Motor neuron (in vitro differentiated cells): Measurements from ENCODE around the gene ANKLE1. TPM values are rescaled to one million over a fixed set of nuclear protein-coding genes. Genes with fewer than 3 reads are reported as not detected.
A peak's percentile ranks its signal among the peaks of the same experiment; 100 is the strongest.

Experiments used
- ATAC-seq, 8 experiments: fragments of 200-7000 bp; cut with Tn5 transposase; replicated peaks in 6 of 8; 2 replicates each; pipeline ENCODE4 v1.8.0; 2021; ENCODE audit warnings: mild to moderate bottlenecking in 8 of 8, moderate library complexity in 8 of 8
- H3K27ac ChIP-seq, 2 donors: fragments of 250-450 bp; sonication (Bioruptor Pico); 2 replicates each; pipeline ENCODE4 v1.9.0; 2021; ENCODE audit warnings: antibody characterized with exemption in 2 of 2, mild to moderate bottlenecking in 2 of 2, moderate library complexity in 1 of 2
- H3K4me1 ChIP-seq, 2 donors: fragments of 250-450 bp; sonication (Bioruptor Pico); replicated peaks in 1 of 2; 2 replicates each; pipeline ENCODE4 v1.6.1; 2021; ENCODE audit warnings: antibody characterized with exemption in 2 of 2, mild to moderate bottlenecking in 2 of 2, moderate library complexity in 1 of 2
- H3K4me3 ChIP-seq, 5 donors: fragments of 250-450 bp; sonication (Bioruptor Pico); 2 replicates each; pipeline ENCODE4 v1.9.0; 2021; ENCODE audit warnings: antibody characterized with exemption in 5 of 5, mild to moderate bottlenecking in 5 of 5, moderate library complexity in 4 of 5
- WGBS, 10 experiments: fragments of 450-650 bp; shearing (Covaris generic); methylation state at CpG; one replicate each; pipeline ENCODE4 v1.0.0; 2022; 5-methylcytosine and 5-hydroxymethylcytosine counted together
- in situ Hi-C, 9 experiments: fragments of 400-800 bp; cut with MboI; loops; one replicate each; pipeline ENCODE4 v1.15.0; 2021; ENCODE audit warnings: low sequenced_read_pairs in 9 of 9, low pct_unique_long_range_greater_than_20kb in 2 of 9; ENCODE audit not compliant: unreplicated experiment in 9 of 9
- total RNA-seq, 8 experiments: library from RNA; unstranded; fragments of 300-600 nt; gene quantifications; 2 replicates each; pipeline versions ENCODE4 v1.2.3 to v1.2.4, GENCODE V29; 2022

ANKLE1 gene
- total RNA-seq, 8 experiments from 2014 or later, result 0.46 to 2.9 (median 1.4) TPM

GRCh38 chr19:17309198-17309964, 27.7 kb downstream of the ANKLE1 start, which contains the start of gene DDA1:
Gene DDA1, plus strand, starts transcription at chr19:17309563. Its CDS starts 92 bp downstream, at chr19:17309655.
- Histone ChIP-seq H3K4me1 (peaks cover 5 to 8% of the 10 kb centered on the region in 2 donors), H3K27ac (peak within 1 kb of the TSS; percentile 64 to 82), H3K4me3 (peak within 1 kb of the TSS; percentile 65 to 92 (median 85))
- WGBS, 10 experiments, result 0 to 10% (median 0%) methylated on average over 5 to 10 of the region's 46 CpGs; no CpG with 5 or more reads in 6 of the 10 experiments
- peak; percentile 73 to 85 (median 81) for ATAC-seq
- in situ Hi-C loops, result no loop called here

DNA sequence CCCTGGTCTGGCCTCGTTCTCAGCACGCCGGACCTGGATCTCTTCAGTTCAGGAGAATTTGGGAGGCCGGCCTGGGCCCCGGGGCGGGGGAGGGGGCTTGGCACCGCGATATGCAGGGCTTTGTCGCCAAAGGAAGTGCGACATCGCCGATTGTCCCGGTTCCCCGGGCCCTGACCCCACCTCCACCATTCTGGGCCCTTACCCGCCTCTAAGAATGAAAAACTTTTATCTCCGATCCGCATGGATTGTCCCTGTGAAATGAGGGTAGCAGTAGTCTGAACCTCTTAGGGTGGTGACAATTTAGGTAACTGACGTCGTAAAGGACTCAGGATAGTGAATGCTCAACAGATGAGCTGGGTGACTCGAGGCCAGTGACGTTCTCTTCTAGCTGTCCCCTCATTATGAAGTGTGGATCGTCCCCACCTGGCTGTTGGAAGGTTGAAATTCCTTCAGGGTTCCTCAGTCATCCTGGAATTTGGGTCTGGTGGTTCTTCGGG, 28.3 kb downstream of the ANKLE1 start:
- WGBS, 10 experiments, result 0 to 19% (median 0%) methylated on average over 2 to 6 of the region's 23 CpGs; no CpG with 5 or more reads in 3 of the 10 experiments
- peak overlapping the region; percentile 65 to 92 (median 85) for H3K4me3 ChIP-seq
- in situ Hi-C loops, result no loop called here
- ATAC-seq, result peak in 1 of 8 experiments; percentile 1
- H3K4me1 ChIP-seq, result peaks cover 5 to 8% of the 10 kb centered on the region in 2 donors
- H3K27ac ChIP-seq, result peak overlapping the region; percentile 64 to 82

DNA sequence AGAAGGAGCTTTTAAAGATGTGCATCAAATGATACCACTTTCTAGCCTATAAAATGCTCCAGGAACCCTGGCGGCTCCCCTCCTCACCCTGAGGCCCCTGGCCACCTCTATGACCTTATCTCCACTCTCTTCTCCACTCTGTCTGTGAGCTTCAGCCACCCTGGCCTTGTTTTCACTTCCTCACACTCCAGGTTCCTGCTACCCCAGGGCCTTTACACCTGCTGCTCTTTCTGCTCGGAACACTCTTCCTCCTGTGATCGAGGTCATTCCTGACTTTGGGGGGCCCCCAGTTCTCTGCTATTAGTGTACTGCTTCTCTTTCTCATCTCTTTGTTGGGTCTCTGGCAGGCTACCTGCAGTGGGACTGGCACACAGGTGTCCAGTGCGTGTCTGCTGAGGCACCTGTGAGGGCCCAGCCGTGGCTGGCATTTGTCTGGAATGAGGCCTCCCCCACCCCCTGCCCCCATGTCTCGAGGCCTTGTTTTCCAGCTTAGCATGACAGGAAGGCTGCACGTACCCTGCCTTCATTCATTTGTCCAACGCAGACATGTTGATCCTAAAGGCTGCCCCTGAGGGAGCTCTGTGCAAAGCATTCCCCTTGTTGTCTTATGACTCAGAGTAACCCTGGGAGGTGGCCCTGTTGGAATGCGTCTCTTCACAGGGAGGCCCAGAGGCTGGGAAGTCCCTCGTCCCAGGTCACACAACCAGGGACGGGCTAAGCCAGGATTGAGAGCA, 29.9 kb downstream of the ANKLE1 start:
- in situ Hi-C loops, result no loop called here
- WGBS, 10 experiments, result 50 to 100% (median 89%) methylated on average over 1 to 8 of the region's 11 CpGs; no CpG with 5 or more reads in 4 of the 10 experiments
- peaks cover 5 to 8% of the 10 kb centered on the region in 2 donors for H3K4me1 ChIP-seq
- no peak overlapping the region for H3K27ac ChIP-seq
- ATAC-seq, result peak in 2 of 8 experiments; percentile 39 to 40
- no peak overlapping the region for H3K4me3 ChIP-seq

- WGBS, 10 experiments, result 40 to 100% (median 84%) methylated on average over 1 to 8 of the region's 20 CpGs; no CpG with 5 or more reads in 6 of the 10 experiments
- in situ Hi-C loops, result no loop called here
- Histone ChIP-seq H3K4me3 (no peak overlapping the region), H3K27ac (no peak overlapping the region), H3K4me1 (peaks cover 5 to 8% of the 10 kb centered on the region in 2 donors)
- peak in 2 of 8 experiments; percentile 4 to 6 for ATAC-seq
Observed at GRCh38 chr19:17312189-17313113, 30.8 kb downstream of the ANKLE1 start.

DNA sequence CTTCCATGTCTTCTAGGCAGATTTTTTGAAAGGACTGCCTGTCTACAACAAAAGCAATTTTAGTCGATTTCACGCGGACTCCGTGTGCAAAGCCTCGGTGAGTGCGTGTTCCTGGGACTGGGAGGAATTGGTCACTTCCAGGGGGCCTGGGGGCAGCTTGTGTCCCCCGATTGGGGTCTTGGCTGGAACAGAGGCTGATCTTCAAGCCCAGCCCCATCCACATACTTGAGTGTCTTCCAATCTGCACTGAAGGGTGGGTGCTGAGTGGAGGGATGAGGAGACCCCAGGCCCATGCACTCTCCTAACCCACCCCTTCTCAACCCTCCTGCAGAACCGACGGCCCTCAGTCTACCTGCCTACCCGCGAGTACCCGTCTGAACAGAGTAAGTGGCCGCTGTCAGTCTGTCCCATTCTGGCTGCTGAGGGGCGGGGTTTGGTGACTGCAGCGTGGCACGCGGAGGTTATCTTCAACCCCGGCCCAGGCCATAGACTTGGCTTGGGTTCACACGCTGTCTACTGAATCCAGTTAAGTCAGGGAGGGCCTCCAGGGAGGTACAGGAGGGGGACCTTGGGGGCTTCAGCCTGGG, 32.4 kb downstream of the ANKLE1 start:
- WGBS, 10 experiments, result 95 to 100% (median 97%) methylated on average over 2 to 6 of the region's 19 CpGs; no CpG with 5 or more reads in 7 of the 10 experiments
- in situ Hi-C loops, result no loop called here
- Histone ChIP-seq H3K27ac (no peak overlapping the region), H3K4me3 (no peak overlapping the region), H3K4me1 (peaks cover 5 to 8% of the 10 kb centered on the region in 2 donors)
- ATAC-seq, result no peak

GRCh38 chr19:17318966-17319365, 37.3 kb downstream of the ANKLE1 start:
- in situ Hi-C loops, result no loop called here

DNA sequence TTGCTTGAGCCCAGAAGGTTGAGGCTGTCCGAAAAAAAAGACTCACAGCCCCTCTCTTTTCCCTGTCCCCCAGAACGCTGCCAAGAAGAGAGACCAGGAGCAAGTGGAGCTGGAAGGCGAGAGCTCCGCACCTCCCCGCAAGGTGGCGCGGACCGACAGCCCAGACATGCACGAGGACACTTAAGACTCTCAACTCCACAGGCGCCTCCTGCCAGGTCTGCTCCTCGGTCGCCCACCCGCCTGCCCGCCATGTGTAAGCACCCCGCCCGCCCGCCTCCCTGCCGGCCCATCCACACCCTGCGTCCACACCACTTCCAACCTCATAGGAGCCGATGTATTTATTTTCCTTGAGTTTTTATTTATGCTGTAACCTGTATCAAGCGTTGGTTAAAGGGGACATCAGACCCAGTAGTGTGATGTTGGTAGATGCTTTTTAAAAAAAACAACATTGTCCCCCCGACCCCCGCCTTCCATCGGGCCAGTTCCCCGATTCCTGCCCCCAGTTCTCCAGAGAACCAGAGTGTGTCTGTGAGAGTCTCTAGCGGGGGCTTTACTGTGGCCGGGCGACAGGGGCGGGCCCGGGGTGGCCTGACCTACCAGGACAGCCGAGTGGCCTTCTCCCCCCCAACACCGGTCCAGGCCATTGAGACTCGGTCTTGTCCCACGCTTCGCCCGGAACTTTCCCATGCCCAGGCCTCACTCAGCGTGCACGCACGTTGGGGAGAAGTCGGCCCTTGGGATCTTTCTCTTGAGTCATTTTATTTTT, 38.0 kb downstream of the ANKLE1 start:
- in situ Hi-C loops, result no loop called here

More at GRCh38 chr19:17318966-17319365, 37.3 kb downstream of the ANKLE1 start:
- ATAC-seq, result no peak
- 70 to 83% methylated on average over 2 to 3 of the region's 6 CpGs; no CpG with 5 or more reads in 8 of the 10 experiments for WGBS, 10 experiments
- Histone ChIP-seq H3K4me1 (no peaks in the 10 kb centered on the region), H3K27ac (no peak overlapping the region), H3K4me3 (no peak overlapping the region)

DNA sequence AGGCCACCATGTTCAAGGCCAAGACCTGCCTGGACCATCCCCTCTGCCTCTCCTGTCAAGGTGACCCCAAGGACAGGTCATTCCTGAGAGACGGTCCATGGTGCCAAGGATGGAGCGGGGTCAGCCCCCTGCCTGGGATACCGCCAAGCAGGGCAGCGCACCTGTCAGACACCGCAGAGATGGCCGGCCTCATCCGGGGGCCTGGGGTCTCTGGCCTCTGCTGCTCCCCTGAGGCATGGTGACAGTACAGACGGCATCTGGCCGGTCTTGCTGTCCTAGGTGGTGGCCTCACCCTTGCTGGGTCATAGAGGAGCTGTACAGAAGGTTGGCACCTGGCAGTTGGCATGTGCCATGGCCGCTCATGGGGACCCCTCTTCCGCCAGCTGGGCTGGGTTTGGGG, 38.7 kb downstream of the ANKLE1 start:
- H3K4me1 ChIP-seq, result no peaks in the 10 kb centered on the region
- WGBS, 10 experiments, result no CpG with 5 or more reads among the region's 11 CpGs
- peak in 2 of 8 experiments; percentile 1 to 5 for ATAC-seq
- H3K27ac ChIP-seq, result no peak overlapping the region
- in situ Hi-C loops, result no loop called here
- H3K4me3 ChIP-seq, result no peak overlapping the region

More for the DNA sequence above, 38.0 kb downstream of the ANKLE1 start:
- no peak for ATAC-seq
- no peaks in the 10 kb centered on the region for H3K4me1 ChIP-seq
- WGBS, 10 experiments, result 85 to 96% methylated on average over 5 of the region's 40 CpGs; no CpG with 5 or more reads in 8 of the 10 experiments
- no peak overlapping the region for H3K27ac ChIP-seq
- no peak overlapping the region for H3K4me3 ChIP-seq

DNA sequence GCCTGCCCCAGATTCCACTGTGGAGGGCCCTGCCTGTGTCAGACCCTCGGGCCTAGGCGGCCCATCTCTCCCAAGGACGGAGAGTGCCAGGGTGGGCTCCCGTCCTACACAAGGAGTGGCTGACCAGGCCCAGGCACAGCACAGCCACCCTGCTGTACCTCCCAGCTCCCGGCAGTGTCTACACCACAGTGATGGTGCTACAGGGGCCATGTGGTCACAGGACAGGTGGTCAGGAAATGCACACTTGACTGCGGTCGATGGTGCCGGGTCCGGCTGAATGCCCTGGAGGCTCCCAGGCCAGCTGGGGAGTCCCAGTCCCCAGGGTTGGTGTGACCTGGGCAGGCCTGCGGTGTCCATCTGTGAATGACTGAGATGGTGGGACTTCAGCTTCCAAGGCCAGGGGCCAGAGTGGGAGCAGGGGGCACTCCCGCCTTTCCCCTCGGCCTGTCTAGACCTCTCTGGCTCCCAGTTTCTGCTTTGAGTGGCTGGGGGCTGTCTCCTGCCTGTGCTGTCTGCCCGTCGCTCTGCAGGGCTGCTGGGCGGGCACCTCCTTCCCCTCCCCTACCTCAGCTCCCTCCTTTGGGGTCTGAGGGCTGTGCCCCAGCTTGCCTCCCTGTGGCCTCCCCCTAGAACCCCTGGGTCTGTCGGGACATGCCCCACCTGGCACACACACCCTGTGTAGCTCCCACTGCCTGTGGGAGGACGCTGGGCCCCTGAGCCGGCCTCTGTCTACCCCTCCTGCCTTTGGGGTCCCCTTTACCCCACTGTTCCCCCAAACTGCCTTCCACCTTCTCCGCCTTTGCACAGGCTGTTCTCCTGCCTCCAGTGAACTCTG, 40.2 kb downstream of the ANKLE1 start:
- WGBS, 10 experiments, result 86 to 100% (median 90%) methylated on average over 1 to 2 of the region's 19 CpGs; no CpG with 5 or more reads in 7 of the 10 experiments
- Histone ChIP-seq H3K4me3 (no peak overlapping the region), H3K27ac (no peak overlapping the region), H3K4me1 (no peaks in the 10 kb centered on the region)
- in situ Hi-C loops, result no loop called here
- peak in 4 of 8 experiments; percentile 8 to 13 (median 10) for ATAC-seq

GRCh38 chr19:17322854-17323253, 41.2 kb downstream of the ANKLE1 start:
- Histone ChIP-seq H3K27ac (no peak overlapping the region), H3K4me3 (no peak overlapping the region), H3K4me1 (peaks cover 0 to under 1% of the 10 kb centered on the region in 2 donors)
- 20 to 100% (median 89%) methylated on average over 1 to 7 of the region's 10 CpGs; no CpG with 5 or more reads in 4 of the 10 experiments for WGBS, 10 experiments
- peak in 2 of 8 experiments; percentile 6 to 19 for ATAC-seq
- in situ Hi-C loops, result no loop called here
